ENCODE results near the gene DCXR. TPM values are rescaled to one million over a fixed set of nuclear protein-coding genes. Genes with fewer than 3 reads are reported as not detected.

DCXR gene
- total and polyA plus RNA-seq, 2 of the 13 experiments (the other 11 are each of a cell fraction or from before 2014, with no cell fraction given) = 287 to 311 TPM

- no peak for TF ChIP-seq ATF2 (CRISPR knock-in tag; IDR thresholded peaks at IDR 0.05)
These were observed 15.2 kb upstream of the DCXR start (continued) for GRCh38 chr17:82052638-82053059.

GRCh38 chr17:82051776-82052637 lies 14.5 kb upstream of the DCXR start, which contains the start of the genes GPS1 and RFNG:
Gene GPS1, plus strand, starts transcription at chr17:82051898. Its CDS starts 34 bp downstream, at chr17:82051932.
Gene RFNG, minus strand, starts transcription at chr17:82051811. Its CDS starts 45 bp downstream, at chr17:82051766.
- Histone ChIP-seq H3K4me3 (replicated peaks in 1 of 3; ENCODE audit: insufficient read depth in 1 of 3, low read depth in 2 of 3, low read length in 3 of 3) (peak within 1 kb of the TSS; percentile 76 to 99 (median 95)), H3K4me1 (ENCODE audit: insufficient read depth, low read length) (peaks cover 50% of the 10 kb centered on the region), H3K27ac (ENCODE audit: extremely low read length, insufficient read depth, low read length) (peak within 1 kb of the TSS; percentile 71), H3K36me3 (replicated peaks in 1 of 2; ENCODE audit: control insufficient read depth in 1 of 2, insufficient read depth in 2 of 2, low read length in 2 of 2) (peaks cover 22 to 51% of the 10 kb centered on the region in 2 experiments), H3K9me3 (ENCODE audit: low read length) (no peaks in the 10 kb centered on the region), H3K79me2 (ENCODE audit: insufficient read depth, low read length) (peaks cover 37% of the 10 kb centered on the region), H3K9ac (ENCODE audit: insufficient read depth, low read depth, low read length) (peak within 1 kb of the TSS; percentile 94), H2AFZ (ENCODE audit: low read length) (no peak within 1 kb of the TSS), H3K27me3 (ENCODE audit: control insufficient read depth in 1 of 2, insufficient read depth in 2 of 2, low read length in 2 of 2) (no peaks in the 10 kb centered on the region; a peak in 2 of 5 replicates), H4K20me1 (ENCODE audit: insufficient read depth, low read length) (no peaks in the 10 kb centered on the region; the same call in 1 of the 2 replicates), H3K4me2 (ENCODE audit: low read depth, low read length) (peak within 1 kb of the TSS; percentile 100)
- ChIA-PET POLR2A (interaction anchor here (0.7 to 3.4 kb wide), 4 partner anchors 8 to 323 kb away, joined by 3 to 33 read pairs (median 3); partner anchors contain the start of gene DCXR), CTCF (ENCODE audit: low intra/inter-chr PET ratio, low total read pairs) (no interaction called here)
- ATAC-seq (peak; percentile 49), DNase-seq (ENCODE audit: low spot score) (peak; percentile 60), FAIRE-seq (no peak)
- WGBS (ENCODE audit: low lambda C conversion rate) = 0% methylated on average over 8 of the region's 94 CpGs
- TSS peak; percentile 62 for BruUV-seq (replicated peaks)
- intact Hi-C loops (cut with micrococcal nuclease; ENCODE audit: unreplicated experiment) (loop anchor here (1.0 to 5.0 kb wide), 2 partner anchors 15 to 45 kb away; partner anchors contain the start of genes DCXR and FASN), in situ Hi-C loops (cut with HindIII; ENCODE audit: extremely low pct_ligation_motif_present, low pct_unique_long_range_greater_than_20kb) (no loop called here)
- TF ChIP-seq NFYC (CRISPR knock-in tag; IDR thresholded peaks at IDR 0.05) (no peak), GPBP1L1 (CRISPR knock-in tag; IDR thresholded peaks at IDR 0.05) (no peak), SP2 (CRISPR knock-in tag; IDR thresholded peaks at IDR 0.05) (peak; percentile 73), SP5 (CRISPR knock-in tag; IDR thresholded peaks at IDR 0.05; ENCODE audit: borderline replicate concordance, low read depth) (peak; percentile 47), ZFP82 (CRISPR knock-in tag; IDR thresholded peaks at IDR 0.05; ENCODE audit: borderline replicate concordance) (peak; percentile 37; the same call in 1 of the 2 replicates), PCBP2 (optimal IDR thresholded peaks at IDR 0.05; ENCODE audit: low read depth, low read length, poor library complexity, severe bottlenecking) (no peak), ZSCAN31 (CRISPR knock-in tag; IDR thresholded peaks at IDR 0.05; ENCODE audit: low read depth) (peak; percentile 43; the same call in 1 of the 2 replicates), MEF2D (CRISPR knock-in tag; IDR thresholded peaks at IDR 0.05) (no peak), KDM3A (CRISPR knock-in tag; IDR thresholded peaks at IDR 0.05; ENCODE audit: low read depth) (0 out of 2 replicates have a peak, but pooled peaks have one; percentile 24), ZNF777 (CRISPR knock-in tag; IDR thresholded peaks at IDR 0.05) (peak; percentile 4; the same call in 1 of the 2 replicates), ZNF329 (CRISPR knock-in tag; IDR thresholded peaks at IDR 0.05; ENCODE audit: low read depth) (peak; percentile 41; the same call in 1 of the 2 replicates), NCOR1 (IDR thresholded peaks at IDR 0.05; ENCODE audit: borderline replicate concordance, low read length) (no peak), ZNF615 (CRISPR knock-in tag; IDR thresholded peaks at IDR 0.05; ENCODE audit: borderline replicate concordance) (no peak), MAFG (CRISPR knock-in tag; IDR thresholded peaks at IDR 0.05) (no peak)
